HL-60 (cell line): ENCODE results near the gene HUWE1.

Experiments used
- DNase-seq, 2 experiments: peaks; one replicate each; pipeline ENCODE4 v3.0.0-alpha.2; 2010 to 2020; ENCODE audit warnings: low read depth in 1 of 2, low spot score in 1 of 2
- H3K27ac ChIP-seq: fragments of 250-450 bp; sonication (Bioruptor Pico); replicated peaks from 2 replicates; pipeline ENCODE4 v1.5.1; 2020; ENCODE audit warnings: mild to moderate bottlenecking, moderate library complexity
- H3K27me3 ChIP-seq: fragments of 250-450 bp; sonication (Bioruptor Pico); 2 replicates; pipeline ENCODE4 v1.5.1; 2021; ENCODE audit warnings: mild to moderate bottlenecking, moderate library complexity; ENCODE audit not compliant: insufficient read depth, poor library complexity, severe bottlenecking
- H3K4me3 ChIP-seq: replicated peaks from 2 replicates; pipeline ENCODE4 v1.5.1; 2011; ENCODE audit warnings: mild to moderate bottlenecking, control low read depth, low read length; ENCODE audit not compliant: insufficient read depth
- GABPA ChIP-seq: IDR thresholded peaks from 2 replicates; pipeline ENCODE4 v1.6.1; 2012; ENCODE audit warnings: low read depth
- POLR2AphosphoS5 ChIP-seq: IDR thresholded peaks from 2 replicates; pipeline ENCODE4 v1.6.1; 2012; ENCODE audit warnings: low read depth
- SPI1 ChIP-seq: IDR thresholded peaks from 2 replicates; pipeline ENCODE4 v1.6.1; 2012; ENCODE audit warnings: low read depth, mild to moderate bottlenecking, borderline replicate concordance
- TF ChIP-seq, protein P1 (sequence below): IDR thresholded peaks from one replicate; pipeline ENCODE4 v1.5.1; 2011; ENCODE audit warnings: low read length, control low read depth, inconsistent platforms; ENCODE audit not compliant: insufficient read depth
- TF ChIP-seq, protein P2 (sequence below): IDR thresholded peaks from 2 replicates; pipeline ENCODE4 v1.6.1; 2012; ENCODE audit warnings: low read depth; ENCODE audit not compliant: insufficient replicate concordance

Gene HUWE1

DNA sequence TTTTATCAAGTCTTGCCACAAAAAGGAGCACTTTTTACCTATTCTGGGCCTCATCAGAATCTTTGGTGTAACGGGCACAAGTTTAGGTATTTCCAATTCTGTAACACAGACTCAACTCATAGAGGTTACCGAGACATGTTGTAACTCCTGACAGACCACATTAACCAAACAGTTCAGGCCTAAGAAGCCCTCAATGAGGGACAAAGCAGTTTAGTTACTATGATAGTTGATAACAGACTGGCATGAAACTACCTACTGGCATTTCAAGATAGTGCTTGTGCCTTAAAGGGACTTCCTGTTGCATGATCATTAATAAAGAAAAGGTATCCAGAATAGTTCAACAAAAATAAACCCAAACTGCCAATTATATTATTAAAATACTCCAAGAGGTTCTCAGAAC, 64.1 kb downstream of the HUWE1 start:
- no peak overlapping the region for H3K27ac ChIP-seq
- DNase-seq: no peak
- no peak for TF ChIP-seq SPI1
- TF ChIP-seq, protein P1, sequence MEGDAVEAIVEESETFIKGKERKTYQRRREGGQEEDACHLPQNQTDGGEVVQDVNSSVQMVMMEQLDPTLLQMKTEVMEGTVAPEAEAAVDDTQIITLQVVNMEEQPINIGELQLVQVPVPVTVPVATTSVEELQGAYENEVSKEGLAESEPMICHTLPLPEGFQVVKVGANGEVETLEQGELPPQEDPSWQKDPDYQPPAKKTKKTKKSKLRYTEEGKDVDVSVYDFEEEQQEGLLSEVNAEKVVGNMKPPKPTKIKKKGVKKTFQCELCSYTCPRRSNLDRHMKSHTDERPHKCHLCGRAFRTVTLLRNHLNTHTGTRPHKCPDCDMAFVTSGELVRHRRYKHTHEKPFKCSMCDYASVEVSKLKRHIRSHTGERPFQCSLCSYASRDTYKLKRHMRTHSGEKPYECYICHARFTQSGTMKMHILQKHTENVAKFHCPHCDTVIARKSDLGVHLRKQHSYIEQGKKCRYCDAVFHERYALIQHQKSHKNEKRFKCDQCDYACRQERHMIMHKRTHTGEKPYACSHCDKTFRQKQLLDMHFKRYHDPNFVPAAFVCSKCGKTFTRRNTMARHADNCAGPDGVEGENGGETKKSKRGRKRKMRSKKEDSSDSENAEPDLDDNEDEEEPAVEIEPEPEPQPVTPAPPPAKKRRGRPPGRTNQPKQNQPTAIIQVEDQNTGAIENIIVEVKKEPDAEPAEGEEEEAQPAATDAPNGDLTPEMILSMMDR: no peak
- TF ChIP-seq GABPA: no peak
- TF ChIP-seq POLR2AphosphoS5: no peak

DNA sequence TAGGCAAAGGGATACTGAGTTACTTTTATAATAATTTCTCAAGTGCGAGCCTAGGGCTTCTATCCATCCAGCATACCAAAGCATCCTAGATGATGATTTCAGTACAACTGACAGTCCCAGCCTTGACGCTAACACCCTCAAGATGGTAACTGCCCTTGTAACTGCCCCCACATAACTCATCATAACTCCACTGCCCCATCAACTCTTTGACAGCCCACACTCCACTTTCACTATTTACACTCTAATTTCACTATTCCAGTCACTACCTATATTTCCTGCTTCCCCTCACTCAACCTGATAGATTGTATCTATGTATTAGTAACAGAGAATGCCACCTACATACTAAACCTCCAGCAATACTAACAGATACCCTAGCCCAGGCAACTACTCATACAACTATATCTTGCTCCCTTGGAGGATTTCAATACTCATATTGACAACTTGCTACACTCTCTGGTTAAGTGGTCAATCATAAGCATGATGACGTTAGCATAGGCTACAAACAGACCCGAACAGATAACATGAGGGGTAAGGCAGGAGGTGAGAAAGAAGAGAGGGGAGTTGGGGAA, 65.0 kb downstream of the HUWE1 start:
- DNase-seq: no peak
- H3K4me3 ChIP-seq: no peak overlapping the region
- no peak overlapping the region for H3K27ac ChIP-seq
- TF ChIP-seq SPI1: no peak
- TF ChIP-seq, protein P2, sequence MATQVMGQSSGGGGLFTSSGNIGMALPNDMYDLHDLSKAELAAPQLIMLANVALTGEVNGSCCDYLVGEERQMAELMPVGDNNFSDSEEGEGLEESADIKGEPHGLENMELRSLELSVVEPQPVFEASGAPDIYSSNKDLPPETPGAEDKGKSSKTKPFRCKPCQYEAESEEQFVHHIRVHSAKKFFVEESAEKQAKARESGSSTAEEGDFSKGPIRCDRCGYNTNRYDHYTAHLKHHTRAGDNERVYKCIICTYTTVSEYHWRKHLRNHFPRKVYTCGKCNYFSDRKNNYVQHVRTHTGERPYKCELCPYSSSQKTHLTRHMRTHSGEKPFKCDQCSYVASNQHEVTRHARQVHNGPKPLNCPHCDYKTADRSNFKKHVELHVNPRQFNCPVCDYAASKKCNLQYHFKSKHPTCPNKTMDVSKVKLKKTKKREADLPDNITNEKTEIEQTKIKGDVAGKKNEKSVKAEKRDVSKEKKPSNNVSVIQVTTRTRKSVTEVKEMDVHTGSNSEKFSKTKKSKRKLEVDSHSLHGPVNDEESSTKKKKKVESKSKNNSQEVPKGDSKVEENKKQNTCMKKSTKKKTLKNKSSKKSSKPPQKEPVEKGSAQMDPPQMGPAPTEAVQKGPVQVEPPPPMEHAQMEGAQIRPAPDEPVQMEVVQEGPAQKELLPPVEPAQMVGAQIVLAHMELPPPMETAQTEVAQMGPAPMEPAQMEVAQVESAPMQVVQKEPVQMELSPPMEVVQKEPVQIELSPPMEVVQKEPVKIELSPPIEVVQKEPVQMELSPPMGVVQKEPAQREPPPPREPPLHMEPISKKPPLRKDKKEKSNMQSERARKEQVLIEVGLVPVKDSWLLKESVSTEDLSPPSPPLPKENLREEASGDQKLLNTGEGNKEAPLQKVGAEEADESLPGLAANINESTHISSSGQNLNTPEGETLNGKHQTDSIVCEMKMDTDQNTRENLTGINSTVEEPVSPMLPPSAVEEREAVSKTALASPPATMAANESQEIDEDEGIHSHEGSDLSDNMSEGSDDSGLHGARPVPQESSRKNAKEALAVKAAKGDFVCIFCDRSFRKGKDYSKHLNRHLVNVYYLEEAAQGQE: no peak
- no peak for TF ChIP-seq GABPA
- no peak for TF ChIP-seq POLR2AphosphoS5
- TF ChIP-seq, protein P1: no peak
- H3K27me3 ChIP-seq: no peaks in the 10 kb centered on the region

More for the DNA sequence above, 64.1 kb downstream of the HUWE1 start:
- Histone ChIP-seq H3K4me3 (no peak overlapping the region), H3K27me3 (no peaks in the 10 kb centered on the region)

DNA sequence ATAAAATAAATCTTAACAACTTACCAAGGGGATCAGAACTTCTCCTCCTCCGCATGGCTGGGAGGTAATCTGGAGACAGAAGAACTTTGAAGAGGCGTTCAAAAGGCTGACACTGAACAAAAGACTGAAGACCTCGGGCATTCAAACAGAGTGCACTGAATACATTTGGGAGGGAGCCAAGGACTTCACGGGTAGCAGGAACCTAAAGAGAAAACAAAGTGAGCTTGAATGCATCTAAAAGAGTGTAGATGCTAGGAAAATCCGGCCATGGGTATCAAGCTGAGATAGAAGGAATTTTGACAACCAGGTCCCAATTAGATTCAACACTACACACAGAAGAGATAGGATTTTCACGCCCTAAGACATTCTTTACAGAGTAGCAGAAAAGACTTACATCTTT, 69.6 kb downstream of the HUWE1 start:
- no peak for DNase-seq
- TF ChIP-seq SPI1 (no peak), GABPA (no peak), POLR2AphosphoS5 (no peak)
- TF ChIP-seq, protein P2: no peak
- TF ChIP-seq, protein P1: no peak
- Histone ChIP-seq H3K4me3 (no peak overlapping the region), H3K27me3 (no peaks in the 10 kb centered on the region), H3K27ac (no peak overlapping the region)

DNA sequence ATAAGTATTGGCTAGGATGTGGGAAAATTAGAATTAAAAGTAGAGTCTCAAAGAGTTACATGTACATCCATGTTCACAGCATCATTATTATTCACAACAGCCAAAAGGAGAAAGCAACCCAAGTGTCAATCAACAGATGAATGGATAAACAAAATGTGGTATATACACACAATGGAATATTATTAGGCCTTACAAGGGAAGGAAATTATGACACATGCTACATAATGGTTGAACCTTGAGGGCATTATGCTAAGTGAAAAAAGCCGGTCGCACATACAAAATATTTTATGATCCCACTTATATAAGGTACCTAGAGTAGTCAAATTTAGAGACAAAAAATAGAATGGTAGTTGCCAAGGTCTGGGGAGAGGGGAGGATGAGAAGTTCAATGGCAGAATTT, 80.1 kb downstream of the HUWE1 start:
- H3K4me3 ChIP-seq: no peak overlapping the region
- DNase-seq: no peak
- H3K27me3 ChIP-seq: no peaks in the 10 kb centered on the region
- TF ChIP-seq, protein P2: no peak
- no peak for TF ChIP-seq POLR2AphosphoS5
- no peak for TF ChIP-seq SPI1
- TF ChIP-seq, protein P1: no peak
- TF ChIP-seq GABPA: no peak
- H3K27ac ChIP-seq: no peak overlapping the region
